SK-N-MC (cell line): Measurements from ENCODE around the gene PDPK1.
"Not testable (repeated sequence)": the region's sequence is repeated elsewhere in the genome, so short reads cannot be mapped to it uniquely, and the experiment has no call there.

Experiments
- EZH2 ChIP-seq: fragments of 200-600 bp; sonication (generic); IDR thresholded peaks from one replicate; pipeline ENCODE4 v1.6.1; 2017; ENCODE audit warnings: antibody characterized with exemption
- POLR2AphosphoS5 ChIP-seq: IDR thresholded peaks from 2 replicates; pipeline ENCODE4 v1.6.1; 2012; ENCODE audit warnings: mild to moderate bottlenecking, low read depth, low read length, borderline replicate concordance

- not testable (repeated sequence) for TF ChIP-seq EZH2, POLR2AphosphoS5
Observed at GRCh38 chr16:2599165-2599564, 61.3 kb downstream of the PDPK1 start.
